ENCODE results near the gene FIZ1.

FIZ1 gene

GRCh38 chr19:55622242-55622969 lies 23.1 kb upstream of the FIZ1 start:
- H3K27me3 Mint-ChIP-seq: peaks cover 1% of the 10 kb centered on the region
- H3K36me3 Mint-ChIP-seq (ENCODE audit: low read depth): peaks cover 13% of the 10 kb centered on the region
- ATAC-seq (no peak), DNase-seq (no peak)
- peaks cover 59% of the 10 kb centered on the region for H3K4me1 Mint-ChIP-seq
- no peak overlapping the region for H3K27ac Mint-ChIP-seq
- H3K9me3 Mint-ChIP-seq: no peaks in the 10 kb centered on the region
- no peak overlapping the region for H3K4me3 Mint-ChIP-seq

- H3K4me1 Mint-ChIP-seq: peaks cover 53% of the 10 kb centered on the region
- H3K9me3 Mint-ChIP-seq: no peaks in the 10 kb centered on the region
- H3K27me3 Mint-ChIP-seq: peaks cover 1% of the 10 kb centered on the region
- DNase-seq (no peak), ATAC-seq (no peak)
- no peak overlapping the region for H3K27ac Mint-ChIP-seq
- H3K36me3 Mint-ChIP-seq (ENCODE audit: low read depth): peaks cover 17% of the 10 kb centered on the region
- H3K4me3 Mint-ChIP-seq: no peak overlapping the region
Observed at GRCh38 chr19:55621673-55622231, 22.4 kb upstream of the FIZ1 start.

DNA sequence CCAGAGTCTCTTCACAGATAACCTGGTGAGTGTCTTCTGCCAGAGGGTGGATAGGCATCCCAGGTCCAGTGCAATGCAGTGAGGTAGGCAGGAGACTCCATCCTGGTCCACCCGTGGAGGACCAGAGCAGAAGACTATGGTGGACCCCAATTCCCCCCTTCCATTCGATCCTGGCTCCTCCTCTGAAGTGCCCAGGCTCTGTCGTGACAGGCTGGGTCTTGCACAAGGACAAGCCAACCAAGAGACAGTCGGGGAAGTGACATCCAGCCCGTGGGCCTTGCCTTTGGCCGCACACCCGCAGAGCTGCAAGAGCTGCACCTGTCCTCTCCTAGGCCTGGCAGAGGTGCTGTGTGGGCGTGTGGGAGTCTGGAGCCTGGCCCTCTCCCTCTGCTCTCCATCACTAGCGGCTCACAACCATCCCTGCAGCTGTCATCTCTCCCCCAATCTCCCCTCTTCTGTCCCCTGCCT lies 21.9 kb upstream of the FIZ1 start:
- DNase-seq (no peak), ATAC-seq (no peak)
- H3K4me1 Mint-ChIP-seq: peaks cover 47% of the 10 kb centered on the region
- peaks cover 18% of the 10 kb centered on the region for H3K36me3 Mint-ChIP-seq (ENCODE audit: low read depth)
- H3K27ac Mint-ChIP-seq: peak overlapping the region; percentile 80
- H3K4me3 Mint-ChIP-seq: no peak overlapping the region
- H3K9me3 Mint-ChIP-seq: no peaks in the 10 kb centered on the region
- no peaks in the 10 kb centered on the region for H3K27me3 Mint-ChIP-seq

- H3K4me3 Mint-ChIP-seq: peak overlapping the region; percentile 6
- ATAC-seq (peak; percentile 39), DNase-seq (peak; percentile 47)
- peaks cover 43% of the 10 kb centered on the region for H3K4me1 Mint-ChIP-seq
- H3K36me3 Mint-ChIP-seq (ENCODE audit: low read depth): peaks cover 18% of the 10 kb centered on the region
- no peaks in the 10 kb centered on the region for H3K27me3 Mint-ChIP-seq
- H3K9me3 Mint-ChIP-seq: no peaks in the 10 kb centered on the region
- peak overlapping the region; percentile 80 for H3K27ac Mint-ChIP-seq
Observed at GRCh38 chr19:55620410-55621204, 21.3 kb upstream of the FIZ1 start.

GRCh38 chr19:55619286-55619685 lies 20.0 kb upstream of the FIZ1 start:
- Mint-ChIP-seq H3K4me1 (peaks cover 35% of the 10 kb centered on the region), H3K36me3 (ENCODE audit: low read depth) (peaks cover 18% of the 10 kb centered on the region), H3K9me3 (no peaks in the 10 kb centered on the region), H3K4me3 (no peak overlapping the region), H3K27ac (no peak overlapping the region), H3K27me3 (no peaks in the 10 kb centered on the region)
- ATAC-seq (no peak), DNase-seq (no peak)

- no peak for DNase-seq
- H3K9me3 Mint-ChIP-seq: no peaks in the 10 kb centered on the region
- H3K27me3 Mint-ChIP-seq: no peaks in the 10 kb centered on the region
- H3K4me1 Mint-ChIP-seq: peaks cover 28% of the 10 kb centered on the region
- no peak overlapping the region for H3K27ac Mint-ChIP-seq
- no peak overlapping the region for H3K4me3 Mint-ChIP-seq
- no peak for ATAC-seq
- peaks cover 18% of the 10 kb centered on the region for H3K36me3 Mint-ChIP-seq (ENCODE audit: low read depth)
Observed at GRCh38 chr19:55618426-55618825, 19.1 kb upstream of the FIZ1 start.

DNA sequence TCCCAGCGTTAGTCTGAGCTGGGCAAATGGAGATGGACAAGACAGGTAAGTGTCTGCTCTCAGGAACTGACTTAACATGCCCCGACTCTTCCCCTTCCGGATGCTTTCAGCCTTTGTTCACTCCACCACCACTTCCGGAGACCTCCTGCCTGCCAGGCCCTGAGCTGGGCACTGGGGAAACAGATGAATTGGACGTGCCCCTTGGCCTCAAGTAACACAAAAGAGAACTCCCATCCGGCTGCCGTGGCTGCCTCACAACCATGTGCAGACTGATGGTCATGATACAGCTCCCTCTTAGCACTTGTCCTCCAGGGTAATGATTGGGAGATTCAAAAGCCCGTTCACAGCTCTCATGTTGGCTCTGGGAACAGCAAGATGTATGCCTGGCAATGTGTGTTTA lies 18.1 kb upstream of the FIZ1 start:
- H3K4me1 Mint-ChIP-seq: peaks cover 25% of the 10 kb centered on the region
- no peak for ATAC-seq
- H3K4me3 Mint-ChIP-seq: no peak overlapping the region
- H3K36me3 Mint-ChIP-seq (ENCODE audit: low read depth): peaks cover 18% of the 10 kb centered on the region
- no peak overlapping the region for H3K27ac Mint-ChIP-seq
- DNase-seq: no peak
- H3K27me3 Mint-ChIP-seq: no peaks in the 10 kb centered on the region
- no peaks in the 10 kb centered on the region for H3K9me3 Mint-ChIP-seq

DNA sequence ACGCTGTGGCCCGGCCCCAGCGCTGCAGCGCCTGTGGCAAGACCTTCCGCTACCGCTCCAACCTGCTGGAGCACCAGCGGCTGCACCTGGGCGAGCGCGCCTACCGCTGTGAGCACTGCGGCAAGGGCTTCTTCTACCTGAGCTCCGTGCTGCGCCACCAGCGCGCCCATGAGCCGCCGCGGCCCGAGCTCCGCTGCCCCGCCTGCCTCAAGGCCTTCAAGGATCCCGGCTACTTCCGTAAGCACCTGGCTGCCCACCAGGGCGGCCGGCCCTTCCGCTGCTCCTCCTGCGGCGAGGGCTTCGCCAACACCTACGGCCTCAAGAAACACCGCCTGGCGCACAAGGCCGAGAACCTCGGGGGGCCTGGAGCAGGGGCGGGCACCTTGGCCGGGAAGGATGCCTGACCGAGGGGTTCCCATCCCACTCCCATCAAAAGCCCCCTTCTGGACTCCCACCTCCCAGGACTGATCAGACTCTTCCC lies 17.1 kb upstream of the FIZ1 start:
- H3K4me1 Mint-ChIP-seq: peaks cover 32% of the 10 kb centered on the region
- H3K4me3 Mint-ChIP-seq: no peak overlapping the region
- DNase-seq: no peak
- H3K9me3 Mint-ChIP-seq: no peaks in the 10 kb centered on the region
- no peak overlapping the region for H3K27ac Mint-ChIP-seq
- no peaks in the 10 kb centered on the region for H3K27me3 Mint-ChIP-seq
- peaks cover 18% of the 10 kb centered on the region for H3K36me3 Mint-ChIP-seq (ENCODE audit: low read depth)
- no peak for ATAC-seq

- H3K27me3 Mint-ChIP-seq: no peaks in the 10 kb centered on the region
- DNase-seq (no peak), ATAC-seq (no peak)
- H3K4me3 Mint-ChIP-seq: no peak overlapping the region
- H3K27ac Mint-ChIP-seq: no peak overlapping the region
- H3K4me1 Mint-ChIP-seq: peaks cover 34% of the 10 kb centered on the region
- H3K9me3 Mint-ChIP-seq: no peaks in the 10 kb centered on the region
- H3K36me3 Mint-ChIP-seq (ENCODE audit: low read depth): peaks cover 18% of the 10 kb centered on the region
Observed at GRCh38 chr19:55615543-55616394, 16.5 kb upstream of the FIZ1 start.

DNA sequence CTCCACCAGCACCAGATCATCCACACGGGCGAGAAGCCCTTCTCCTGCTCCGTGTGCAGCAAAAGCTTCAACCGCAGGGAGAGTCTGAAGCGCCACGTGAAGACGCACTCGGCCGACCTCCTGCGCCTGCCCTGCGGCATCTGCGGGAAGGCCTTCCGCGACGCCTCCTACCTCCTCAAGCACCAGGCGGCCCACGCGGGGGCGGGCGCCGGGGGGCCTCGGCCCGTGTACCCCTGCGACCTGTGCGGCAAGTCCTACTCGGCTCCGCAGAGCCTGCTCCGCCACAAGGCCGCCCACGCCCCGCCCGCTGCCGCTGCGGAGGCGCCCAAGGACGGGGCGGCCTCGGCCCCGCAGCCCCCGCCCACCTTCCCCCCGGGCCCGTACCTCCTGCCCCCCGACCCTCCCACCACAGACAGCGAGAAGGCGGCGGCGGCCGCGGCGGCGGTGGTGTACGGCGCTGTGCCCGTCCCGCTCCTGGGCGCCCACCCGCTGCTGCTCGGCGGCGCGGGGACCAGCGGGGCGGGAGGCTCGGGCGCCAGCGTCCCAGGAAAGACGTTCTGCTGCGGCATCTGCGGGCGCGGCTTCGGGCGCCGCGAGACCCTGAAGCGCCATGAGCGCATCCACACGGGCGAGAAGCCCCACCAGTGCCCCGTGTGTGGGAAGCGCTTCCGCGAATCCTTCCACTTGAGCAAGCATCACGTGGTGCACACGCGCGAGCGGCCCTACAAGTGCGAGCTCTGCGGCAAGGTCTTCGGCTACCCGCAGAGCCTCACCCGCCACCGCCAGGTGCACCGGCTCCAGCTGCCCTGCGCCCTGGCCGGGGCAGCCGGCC lies 15.6 kb upstream of the FIZ1 start:
- no peak for DNase-seq
- no peak for ATAC-seq
- peaks cover 29% of the 10 kb centered on the region for H3K4me1 Mint-ChIP-seq
- no peaks in the 10 kb centered on the region for H3K27me3 Mint-ChIP-seq
- H3K4me3 Mint-ChIP-seq: no peak overlapping the region
- no peak overlapping the region for H3K27ac Mint-ChIP-seq
- H3K9me3 Mint-ChIP-seq: no peaks in the 10 kb centered on the region
- peaks cover 14% of the 10 kb centered on the region for H3K36me3 Mint-ChIP-seq (ENCODE audit: low read depth)

GRCh38 chr19:55613930-55614710 lies 14.8 kb upstream of the FIZ1 start:
- DNase-seq (no peak), ATAC-seq (no peak)
- no peaks in the 10 kb centered on the region for H3K9me3 Mint-ChIP-seq
- peaks cover 26% of the 10 kb centered on the region for H3K4me1 Mint-ChIP-seq
- H3K27me3 Mint-ChIP-seq: no peaks in the 10 kb centered on the region
- H3K27ac Mint-ChIP-seq: no peak overlapping the region
- H3K36me3 Mint-ChIP-seq (ENCODE audit: low read depth): peaks cover 10% of the 10 kb centered on the region
- no peak overlapping the region for H3K4me3 Mint-ChIP-seq

- no peak for ATAC-seq
Observed at GRCh38 chr19:55613396-55613795, 14.1 kb upstream of the FIZ1 start.

More at GRCh38 chr19:55613396-55613795, 14.1 kb upstream of the FIZ1 start:
- no peak for DNase-seq
- H3K27ac Mint-ChIP-seq: no peak overlapping the region
- H3K4me1 Mint-ChIP-seq: peaks cover 26% of the 10 kb centered on the region
- H3K27me3 Mint-ChIP-seq: no peaks in the 10 kb centered on the region
- H3K4me3 Mint-ChIP-seq: no peak overlapping the region
- H3K36me3 Mint-ChIP-seq (ENCODE audit: low read depth): peaks cover 11% of the 10 kb centered on the region
- H3K9me3 Mint-ChIP-seq: no peaks in the 10 kb centered on the region

Data from activated naive CD8-positive, alpha-beta T cell treated with anti-CD3 and anti-CD28 coated beads, Interleukin-2, amount 50 U/mL, for 24 hours (primary cell).